ENCODE measurements around the gene ARHGEF28. TPM values are rescaled to one million over a fixed set of nuclear protein-coding genes. Genes with fewer than 3 reads are reported as not detected.

The ARHGEF28 gene
- total RNA-seq, 1 experiment from 2014 or later: 0.57 TPM

- H2BK20ac ChIP-seq (ENCODE audit: low read depth, low read length, poor library complexity, severe bottlenecking): no peak overlapping the region
- WGBS (ENCODE audit: extremely low coverage, insufficient read length, low lambda C conversion rate): no CpG with 5 or more reads among the region's 3 CpGs
- H4K91ac ChIP-seq (ENCODE audit: insufficient read length, low read depth, low read length): no peak overlapping the region
- H3K4me1 ChIP-seq (ENCODE audit: insufficient read depth, low read length): no peaks in the 10 kb centered on the region
- no peak overlapping the region for H3K18ac ChIP-seq (ENCODE audit: insufficient read length, low read depth, low read length)
- H3K79me2 ChIP-seq (ENCODE audit: insufficient read depth, low read length): no peaks in the 10 kb centered on the region
- Mint-ChIP-seq H3K27me3 (ENCODE audit: low read depth) (no peaks in the 10 kb centered on the region), H3K4me3 (no peak overlapping the region), H3K36me3 (ENCODE audit: insufficient read depth in 1 of 3, low read depth in 3 of 3) (no peaks in the 10 kb centered on the region), H3K9me3 (peaks cover 3 to 10% of the 10 kb centered on the region in 2 experiments; a peak in 3 of 5 replicates), H3K4me1 (no peaks in the 10 kb centered on the region), H3K27ac (no peak overlapping the region)
- H2BK5ac ChIP-seq (ENCODE audit: insufficient read length, low read length): no peak overlapping the region
- no peak overlapping the region for H2AK5ac ChIP-seq (ENCODE audit: insufficient read length, low read length)
- no peak overlapping the region for H3K9ac ChIP-seq (ENCODE audit: extremely low read depth, insufficient read length, low read length)
- H3K56ac ChIP-seq (ENCODE audit: insufficient read length, low read depth, low read length): no peak overlapping the region
- no peaks in the 10 kb centered on the region for H3K27me3 ChIP-seq (ENCODE audit: insufficient read depth, low read length)
- no peak overlapping the region for H3K4me2 ChIP-seq (ENCODE audit: insufficient read depth, insufficient read length, low read length)
- no peaks in the 10 kb centered on the region for H3K79me1 ChIP-seq (ENCODE audit: insufficient read depth, low read depth, low read length, poor library complexity, severe bottlenecking)
- no peak overlapping the region for H4K5ac ChIP-seq (ENCODE audit: insufficient read length, low read depth, low read length)
- H2BK15ac ChIP-seq (ENCODE audit: low read depth, low read length): no peak overlapping the region
- H2BK120ac ChIP-seq (ENCODE audit: low read depth, low read length, poor library complexity, severe bottlenecking): no peak overlapping the region
- no peaks in the 10 kb centered on the region for H3K9me3 ChIP-seq (ENCODE audit: control insufficient read depth, low read depth, low read length)
- no peak overlapping the region for H3T11ph ChIP-seq (ENCODE audit: low read length)
- DNase-seq: no peak
- H4K20me1 ChIP-seq (ENCODE audit: control insufficient read depth, insufficient read depth, insufficient read length): no peaks in the 10 kb centered on the region
- H3K23ac ChIP-seq (ENCODE audit: insufficient read length, low read depth, low read length): no peak overlapping the region
- TF ChIP-seq, protein P1, sequence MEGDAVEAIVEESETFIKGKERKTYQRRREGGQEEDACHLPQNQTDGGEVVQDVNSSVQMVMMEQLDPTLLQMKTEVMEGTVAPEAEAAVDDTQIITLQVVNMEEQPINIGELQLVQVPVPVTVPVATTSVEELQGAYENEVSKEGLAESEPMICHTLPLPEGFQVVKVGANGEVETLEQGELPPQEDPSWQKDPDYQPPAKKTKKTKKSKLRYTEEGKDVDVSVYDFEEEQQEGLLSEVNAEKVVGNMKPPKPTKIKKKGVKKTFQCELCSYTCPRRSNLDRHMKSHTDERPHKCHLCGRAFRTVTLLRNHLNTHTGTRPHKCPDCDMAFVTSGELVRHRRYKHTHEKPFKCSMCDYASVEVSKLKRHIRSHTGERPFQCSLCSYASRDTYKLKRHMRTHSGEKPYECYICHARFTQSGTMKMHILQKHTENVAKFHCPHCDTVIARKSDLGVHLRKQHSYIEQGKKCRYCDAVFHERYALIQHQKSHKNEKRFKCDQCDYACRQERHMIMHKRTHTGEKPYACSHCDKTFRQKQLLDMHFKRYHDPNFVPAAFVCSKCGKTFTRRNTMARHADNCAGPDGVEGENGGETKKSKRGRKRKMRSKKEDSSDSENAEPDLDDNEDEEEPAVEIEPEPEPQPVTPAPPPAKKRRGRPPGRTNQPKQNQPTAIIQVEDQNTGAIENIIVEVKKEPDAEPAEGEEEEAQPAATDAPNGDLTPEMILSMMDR (conservative IDR thresholded peaks at IDR 0.05): no peak
- no peak overlapping the region for H2BK12ac ChIP-seq (ENCODE audit: insufficient read length, low read depth, low read length)
- H4K8ac ChIP-seq (replicated peaks; ENCODE audit: insufficient read length, low read depth, low read length): no peak overlapping the region
- H3K23me2 ChIP-seq (ENCODE audit: insufficient read length, low read depth, low read length, poor library complexity, severe bottlenecking): no peaks in the 10 kb centered on the region
- no peak overlapping the region for H3K27ac ChIP-seq (ENCODE audit: insufficient read length, low read depth, low read length)
- H2AFZ ChIP-seq (ENCODE audit: low read length): no peak overlapping the region
- no peak overlapping the region for H3K4ac ChIP-seq (ENCODE audit: low read depth, low read length)
- no peak overlapping the region for H3K14ac ChIP-seq (ENCODE audit: insufficient read depth, low read length)
Observed at GRCh38 chr5:73908846-73909245, 282.9 kb downstream of the ARHGEF28 start.
